ENCODE results near the gene TLR3.

GRCh38 chr4:186032259-186032658, 36.7 kb upstream of the TLR3 start:
- TF ChIP-seq, protein P1, sequence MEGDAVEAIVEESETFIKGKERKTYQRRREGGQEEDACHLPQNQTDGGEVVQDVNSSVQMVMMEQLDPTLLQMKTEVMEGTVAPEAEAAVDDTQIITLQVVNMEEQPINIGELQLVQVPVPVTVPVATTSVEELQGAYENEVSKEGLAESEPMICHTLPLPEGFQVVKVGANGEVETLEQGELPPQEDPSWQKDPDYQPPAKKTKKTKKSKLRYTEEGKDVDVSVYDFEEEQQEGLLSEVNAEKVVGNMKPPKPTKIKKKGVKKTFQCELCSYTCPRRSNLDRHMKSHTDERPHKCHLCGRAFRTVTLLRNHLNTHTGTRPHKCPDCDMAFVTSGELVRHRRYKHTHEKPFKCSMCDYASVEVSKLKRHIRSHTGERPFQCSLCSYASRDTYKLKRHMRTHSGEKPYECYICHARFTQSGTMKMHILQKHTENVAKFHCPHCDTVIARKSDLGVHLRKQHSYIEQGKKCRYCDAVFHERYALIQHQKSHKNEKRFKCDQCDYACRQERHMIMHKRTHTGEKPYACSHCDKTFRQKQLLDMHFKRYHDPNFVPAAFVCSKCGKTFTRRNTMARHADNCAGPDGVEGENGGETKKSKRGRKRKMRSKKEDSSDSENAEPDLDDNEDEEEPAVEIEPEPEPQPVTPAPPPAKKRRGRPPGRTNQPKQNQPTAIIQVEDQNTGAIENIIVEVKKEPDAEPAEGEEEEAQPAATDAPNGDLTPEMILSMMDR (IDR thresholded peaks at IDR 0.05) = no peak
- no peak for TF ChIP-seq POLR2AphosphoS5 (IDR thresholded peaks at IDR 0.05)

All from breast epithelium (tissue), 3 donors.